HL-60/S4 (cell line): ENCODE measurements around the gene CDKN1C.

Source experiments
- in situ Hi-C: fragments of 300-500 bp; cut with MboI; formaldehyde crosslinking; loops from 2 replicates; pipeline ENCODE4 v1.14.3; 2022; ENCODE audit warnings: low sequenced_read_pairs

CDKN1C gene

DNA sequence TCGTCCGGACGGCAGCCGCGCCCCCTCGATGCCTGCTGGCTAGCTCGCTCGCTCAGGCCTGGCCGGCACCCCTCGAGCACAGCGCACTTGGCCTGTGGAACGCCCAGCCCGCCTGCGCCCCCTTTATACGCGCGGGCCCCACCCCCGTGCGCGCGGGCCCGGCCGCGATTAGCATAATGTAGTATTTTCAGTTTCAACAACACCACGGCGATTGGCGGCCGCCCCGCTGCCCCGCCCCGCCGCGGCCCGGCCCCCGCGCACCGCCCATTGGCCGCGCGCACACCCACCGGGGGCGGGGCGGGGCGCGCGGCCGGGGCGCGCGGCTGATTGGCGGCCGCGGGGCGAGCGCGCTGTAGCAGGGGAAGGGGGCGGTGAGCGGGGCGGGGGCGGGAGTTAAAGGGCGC is at the start of gene CDKN1C:
Gene CDKN1C, minus strand, starts transcription at position 98 of the 404 bp plus-strand sequence. CDS start 319 bp downstream, outside the sequence.
- in situ Hi-C loops, result loop anchor here (25.0 kb wide), 1 partner anchor 698 kb away; no protein-coding TSS in a partner anchor

DNA sequence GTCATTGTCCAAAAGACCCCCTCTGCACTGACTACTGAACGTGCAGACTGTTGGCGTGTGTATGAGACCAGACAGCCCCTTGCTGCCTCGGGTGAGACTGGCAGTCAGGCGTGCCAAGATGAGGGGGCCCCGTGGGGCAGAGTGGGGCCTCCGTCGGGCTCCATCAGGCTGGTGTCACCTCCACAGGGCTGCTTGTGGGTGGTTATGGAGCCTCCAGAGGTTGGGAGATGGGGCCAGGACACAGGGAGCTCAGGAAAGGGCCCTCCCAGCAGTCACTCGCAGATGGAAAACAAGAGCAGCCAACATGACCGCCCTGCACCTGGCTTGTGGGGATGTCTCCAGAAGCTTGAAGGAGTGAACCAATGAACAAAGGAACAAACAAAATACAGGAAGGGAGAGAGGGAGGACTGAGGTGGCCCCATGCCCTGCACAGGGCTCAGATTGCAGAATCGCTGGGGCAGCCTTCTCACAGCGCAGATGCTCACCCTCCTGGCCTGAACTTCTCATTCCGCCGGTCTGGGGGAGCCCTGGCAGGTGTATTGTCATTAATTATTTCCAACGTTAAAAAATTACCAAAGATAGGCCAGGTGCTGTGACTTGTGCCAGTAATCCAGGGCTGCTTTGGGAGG is 49.1 kb upstream of the CDKN1C start:
- in situ Hi-C loops, result no loop called here

DNA sequence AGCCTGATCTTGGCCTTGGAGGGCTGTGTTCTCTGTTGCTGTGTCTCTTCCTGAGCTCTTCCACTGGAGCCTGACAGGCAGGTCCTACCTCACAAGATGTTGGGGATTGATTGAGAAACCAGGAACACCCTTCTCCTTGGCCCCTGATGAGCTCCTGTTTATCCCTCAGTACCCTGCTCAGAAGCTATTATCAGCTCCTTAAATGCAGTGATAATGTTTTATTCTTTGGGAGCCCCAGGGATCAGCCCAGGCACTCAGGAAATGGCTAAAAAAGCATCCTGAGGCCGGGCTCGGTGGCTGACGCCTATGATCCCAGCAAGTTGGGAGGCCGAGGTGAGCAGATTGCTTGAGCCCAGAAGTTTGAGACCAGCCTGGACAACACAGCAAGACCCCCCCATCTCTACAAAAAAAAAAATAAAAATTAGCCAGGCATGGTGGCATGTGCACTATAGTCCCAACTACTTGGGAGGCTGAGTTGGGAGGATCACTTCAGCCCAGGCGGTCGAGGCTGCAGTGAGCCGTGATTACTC is 48.5 kb upstream of the CDKN1C start:
- in situ Hi-C loops, result no loop called here

DNA sequence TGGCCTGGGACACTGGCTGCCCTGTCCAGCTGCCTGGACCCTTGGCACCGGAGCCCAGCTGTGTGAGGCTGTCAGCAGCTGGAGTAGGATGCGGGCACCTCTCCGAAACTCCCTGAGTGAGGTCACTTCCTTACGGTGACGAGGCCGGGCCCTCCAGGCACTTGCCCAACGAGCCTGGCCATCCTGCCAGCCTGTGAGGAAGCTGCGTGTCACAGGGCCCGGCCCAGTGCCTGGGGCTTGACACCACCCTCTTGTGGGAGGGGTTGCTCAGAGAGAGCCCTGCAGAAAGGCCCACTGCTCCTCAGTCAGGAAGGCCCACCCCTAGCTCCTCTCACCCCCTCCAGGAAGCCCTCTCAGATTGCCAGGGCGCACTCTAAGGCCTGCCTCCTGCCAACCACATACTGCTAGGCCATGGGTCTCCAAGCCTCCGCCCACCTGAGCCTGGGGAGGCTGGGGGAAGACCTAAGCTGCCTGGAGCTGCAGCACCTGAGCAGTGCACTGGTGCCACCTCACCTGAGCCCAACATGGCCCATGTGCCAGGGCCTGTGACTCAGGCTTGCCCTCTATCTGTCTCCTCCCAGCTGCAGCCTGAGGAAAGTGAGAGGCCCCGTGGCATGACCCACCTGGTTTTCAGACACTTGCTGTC is 47.9 kb upstream of the CDKN1C start:
- in situ Hi-C loops, result no loop called here

DNA sequence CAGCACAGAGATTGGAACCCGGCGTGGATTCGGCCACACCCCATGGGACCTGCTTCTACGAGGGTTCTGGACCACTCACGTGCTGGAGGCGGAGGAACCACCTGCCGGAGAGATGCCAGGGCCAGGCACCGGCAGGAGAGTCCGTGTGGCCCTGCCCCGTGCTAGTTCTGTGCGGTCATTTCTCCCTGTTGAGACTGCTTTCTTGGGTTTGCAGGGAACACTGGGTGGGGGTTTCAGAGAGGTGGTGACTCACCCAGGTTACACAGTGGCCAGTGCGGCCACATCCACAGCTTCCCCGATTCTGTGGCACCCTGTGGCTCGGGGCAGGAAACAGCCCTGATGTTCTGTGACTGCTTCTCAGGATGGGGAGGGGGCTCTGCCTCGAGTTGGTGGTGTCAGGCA is 47.3 kb upstream of the CDKN1C start:
- in situ Hi-C loops, result no loop called here

DNA sequence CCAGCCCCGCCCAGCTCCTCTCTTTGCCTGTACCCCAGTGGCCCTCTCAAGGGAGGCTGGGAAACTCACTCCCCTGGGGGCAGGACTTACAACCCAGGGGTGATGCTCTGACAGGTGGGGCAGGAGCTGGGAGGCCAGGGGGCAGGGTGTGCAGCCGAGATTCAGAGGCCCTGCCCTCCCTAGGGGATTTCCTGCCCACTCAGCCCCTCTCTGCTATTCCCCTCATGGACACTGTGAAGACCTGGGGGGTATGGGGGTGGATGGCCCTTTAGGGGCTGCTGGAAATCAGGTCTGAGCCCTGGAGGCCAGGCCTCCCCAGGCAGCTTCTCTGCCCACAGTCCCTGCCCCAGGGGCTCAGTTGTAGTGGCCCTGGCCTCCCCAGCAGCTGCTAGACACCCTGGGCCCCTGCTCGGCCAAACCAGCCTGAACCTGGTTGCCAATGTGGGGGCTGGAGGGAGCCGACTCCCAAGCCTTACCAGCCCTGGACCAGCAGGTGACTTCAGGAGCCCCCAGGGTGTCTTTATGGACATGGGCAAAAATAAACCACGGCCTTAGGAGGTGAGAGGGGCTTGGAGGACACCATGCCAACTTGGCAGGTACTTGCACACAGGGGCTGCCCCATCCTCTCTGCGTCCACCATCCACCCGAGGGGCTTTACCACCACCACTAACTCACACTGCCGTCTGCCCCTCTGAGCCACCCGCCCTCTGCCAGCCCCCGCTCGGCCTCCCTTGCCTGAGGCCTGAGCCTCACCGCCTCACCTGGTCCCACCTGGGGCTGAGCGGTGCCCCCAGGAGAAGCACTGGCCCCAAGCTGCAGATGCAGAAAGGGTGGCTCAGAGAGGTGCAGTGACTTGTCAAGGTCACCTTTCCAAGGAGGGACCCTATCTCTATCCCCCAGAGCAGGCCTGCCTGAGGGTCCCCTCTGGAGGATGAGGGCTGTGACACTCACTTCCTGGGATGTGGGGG is 46.5 kb upstream of the CDKN1C start:
- in situ Hi-C loops, result no loop called here

DNA sequence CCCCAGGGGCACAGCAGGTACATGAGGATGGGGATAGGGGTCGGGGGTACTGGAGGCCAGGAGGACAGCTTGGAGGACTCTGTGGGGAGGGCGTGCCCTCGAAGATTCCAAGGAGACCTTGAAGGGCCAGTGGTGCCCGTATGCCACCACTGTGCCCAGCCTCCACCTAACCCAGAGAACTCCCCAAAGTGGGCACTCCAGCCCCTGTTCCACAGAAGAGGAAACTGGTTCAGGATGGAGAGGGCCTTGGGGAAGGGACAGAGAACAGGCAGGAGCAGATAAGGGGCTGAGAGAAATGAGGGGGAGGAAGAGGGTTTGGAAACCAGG is 45.8 kb upstream of the CDKN1C start:
- in situ Hi-C loops, result no loop called here

DNA sequence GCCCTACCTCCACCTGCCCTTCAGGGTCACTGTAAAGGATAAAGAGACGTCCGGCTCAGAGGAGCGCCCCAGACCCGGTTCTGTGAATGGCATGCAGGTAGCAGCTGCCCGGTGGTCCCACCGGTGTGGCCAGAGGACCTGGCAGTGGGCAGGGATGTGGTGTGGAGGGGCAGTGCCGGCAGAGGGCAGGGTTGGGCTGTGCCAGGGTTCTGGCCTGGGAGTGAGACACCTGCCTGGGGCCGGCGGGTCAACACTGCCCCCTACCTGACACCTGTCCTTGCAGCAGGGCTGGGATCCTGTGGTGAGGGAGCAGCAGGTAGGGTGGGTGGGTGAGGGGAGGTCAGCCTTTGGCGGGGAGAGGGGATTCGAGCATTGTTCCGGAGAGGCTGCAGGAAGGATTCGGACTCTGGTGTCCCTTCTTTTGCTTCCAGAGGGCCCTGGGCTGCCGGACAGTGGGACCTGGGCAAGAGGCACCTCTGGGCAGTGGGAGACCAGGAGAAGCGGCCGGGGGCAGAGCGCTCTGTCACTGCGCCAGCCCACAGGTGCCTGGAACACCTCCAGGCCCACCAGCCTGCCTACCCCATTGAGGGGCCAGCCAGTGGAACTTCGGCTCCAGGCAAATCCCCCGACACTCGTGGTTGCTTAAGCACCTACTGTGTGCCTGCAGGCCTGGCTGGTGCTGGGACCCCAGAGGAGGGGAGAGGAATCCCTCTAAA is 45.3 kb upstream of the CDKN1C start:
- in situ Hi-C loops, result no loop called here

DNA sequence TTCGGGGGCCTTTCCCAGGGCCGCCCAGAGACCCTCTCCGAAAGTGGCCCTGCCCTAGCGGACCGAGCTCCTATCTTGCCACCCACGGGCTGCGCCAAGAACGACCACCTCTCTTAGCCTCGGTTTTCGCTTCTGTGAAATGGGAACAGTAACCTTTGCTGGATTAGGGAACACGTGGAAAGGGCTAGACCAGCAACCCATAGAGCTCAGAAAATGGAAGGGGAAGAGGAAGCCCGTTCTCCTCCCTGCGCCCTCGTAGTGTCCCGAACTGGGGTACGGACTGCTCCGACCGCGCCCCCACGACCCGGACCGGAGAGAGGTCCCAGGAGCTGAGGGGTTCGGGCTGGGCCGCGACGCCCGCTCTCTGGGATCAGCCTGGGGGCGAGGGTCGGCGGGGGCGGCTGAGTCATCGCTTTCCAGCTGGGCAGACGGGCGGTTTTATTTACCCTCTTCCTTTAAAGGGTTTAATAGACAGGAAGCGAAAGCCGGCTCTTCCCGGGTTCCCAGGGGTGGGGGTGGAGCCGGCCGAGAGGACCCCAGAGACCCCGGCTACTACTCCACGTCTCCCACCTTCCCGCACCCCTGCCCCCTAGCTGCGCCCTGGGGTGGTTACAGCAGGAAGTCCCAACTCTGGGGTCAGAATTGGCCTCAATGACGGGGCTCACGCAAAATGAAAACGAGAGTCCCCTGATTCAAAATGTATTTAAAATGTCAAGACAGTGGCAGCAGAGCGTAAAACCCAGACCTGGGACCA is 44.6 kb upstream of the CDKN1C start:
- in situ Hi-C loops, result no loop called here

DNA sequence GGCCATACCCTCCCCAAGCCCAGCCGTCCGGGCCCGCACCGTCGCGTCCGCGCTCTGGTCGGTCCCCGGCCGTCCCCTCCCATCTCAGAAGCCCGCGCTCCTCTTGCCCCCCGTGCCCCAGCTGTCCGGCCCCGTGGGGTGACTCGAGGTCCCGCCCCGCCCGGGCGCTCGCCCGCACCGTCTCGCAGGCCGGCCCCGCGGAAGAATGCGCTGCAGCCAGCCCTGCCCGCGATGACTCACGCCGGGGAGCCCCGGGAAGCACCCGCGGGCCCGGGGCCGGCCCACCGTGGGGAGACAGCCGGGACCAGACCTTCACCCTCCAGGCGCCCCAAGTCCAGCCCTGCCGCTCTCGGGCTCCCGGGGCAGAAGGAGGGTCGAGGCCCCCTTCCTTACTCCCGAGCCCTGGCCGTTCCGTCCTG is 44.0 kb upstream of the CDKN1C start:
- in situ Hi-C loops, result no loop called here

DNA sequence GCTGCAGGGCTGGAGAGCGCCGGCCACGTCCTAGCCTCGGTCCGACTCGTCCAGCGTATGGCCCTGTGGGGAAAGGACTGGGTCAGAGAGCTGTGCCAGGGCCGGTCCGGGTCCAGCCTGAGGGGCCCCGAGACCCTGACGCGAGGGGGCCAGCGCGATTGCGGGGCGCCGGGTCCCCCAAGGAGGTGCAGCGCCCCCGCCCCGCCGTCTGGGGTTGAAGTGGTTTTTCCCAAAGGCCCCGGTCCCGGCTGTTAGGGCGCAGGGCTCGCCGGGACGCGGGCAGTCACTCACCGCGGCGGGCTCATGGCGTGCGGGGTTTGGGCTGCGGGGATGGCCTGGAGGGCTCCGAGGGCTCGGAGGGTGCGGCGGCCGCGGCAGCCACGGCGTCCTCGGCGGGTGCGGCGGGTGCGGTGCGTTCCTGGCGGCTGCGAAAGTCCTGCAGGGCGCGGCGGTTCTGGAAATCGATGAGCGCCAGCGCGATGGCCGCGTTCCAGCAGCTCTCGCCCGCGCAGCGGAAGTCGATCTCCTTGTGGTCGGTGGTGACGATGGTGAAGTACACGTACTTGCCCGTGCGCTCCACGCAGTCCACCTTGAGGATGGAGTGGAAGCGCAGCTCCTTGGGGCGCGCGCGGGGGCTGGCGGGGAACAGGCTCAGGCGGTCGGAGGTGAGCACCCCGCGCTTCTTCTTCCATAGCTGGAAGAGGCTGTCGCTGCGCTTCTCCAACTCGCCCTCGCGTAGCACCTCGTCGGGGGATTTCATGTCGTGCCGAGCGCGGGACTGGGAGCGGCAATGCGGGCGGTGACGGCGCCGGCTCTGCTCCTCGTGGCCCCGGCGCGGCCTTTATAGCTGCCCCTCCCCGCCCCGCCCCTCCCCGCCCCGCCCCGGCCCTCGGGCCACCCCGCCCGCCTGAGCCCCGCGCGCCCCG is 43.3 kb upstream of the CDKN1C start, which contains the start of gene PHLDA2:
Gene PHLDA2, minus strand, starts transcription at position 816 of the 926 bp plus-strand sequence. Its CDS starts 56 bp downstream, at position 760.
- in situ Hi-C loops, result no loop called here

DNA sequence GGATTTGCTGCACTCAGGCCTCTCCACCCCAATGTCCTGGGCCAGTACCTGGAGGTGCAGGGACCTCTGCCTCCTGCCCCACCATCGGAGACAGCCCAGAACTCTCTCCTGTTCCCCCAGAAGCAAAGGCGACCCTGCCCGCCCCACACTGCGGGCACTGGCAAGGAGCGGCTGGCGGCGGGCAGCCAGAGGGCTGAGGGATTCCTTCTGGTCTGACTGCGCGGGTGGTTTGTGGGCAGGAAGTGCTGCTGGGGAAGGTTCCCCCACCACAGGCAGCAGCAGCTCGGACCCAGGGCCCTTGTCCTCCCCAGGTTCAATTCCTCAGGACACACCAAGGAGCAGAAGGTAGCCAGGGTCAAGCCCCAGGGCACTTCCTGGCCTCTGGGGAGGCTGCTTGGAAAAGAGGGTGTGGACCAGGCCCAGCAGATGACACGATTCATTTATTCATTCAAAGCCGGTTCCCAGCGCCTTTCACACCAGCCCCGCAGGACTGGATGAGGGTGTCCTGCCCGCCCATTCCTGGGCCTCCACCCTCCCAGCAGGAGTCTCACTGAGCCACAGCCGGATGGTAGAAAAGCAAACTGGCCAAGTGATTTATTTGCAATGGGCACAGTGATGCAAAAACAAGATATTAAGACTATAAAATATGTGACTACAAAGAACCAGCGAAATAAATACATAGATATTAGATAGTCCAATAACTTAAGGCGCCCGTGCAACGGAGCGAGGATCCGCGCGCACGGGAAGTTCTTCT is 42.5 kb upstream of the CDKN1C start:
- in situ Hi-C loops, result no loop called here

DNA sequence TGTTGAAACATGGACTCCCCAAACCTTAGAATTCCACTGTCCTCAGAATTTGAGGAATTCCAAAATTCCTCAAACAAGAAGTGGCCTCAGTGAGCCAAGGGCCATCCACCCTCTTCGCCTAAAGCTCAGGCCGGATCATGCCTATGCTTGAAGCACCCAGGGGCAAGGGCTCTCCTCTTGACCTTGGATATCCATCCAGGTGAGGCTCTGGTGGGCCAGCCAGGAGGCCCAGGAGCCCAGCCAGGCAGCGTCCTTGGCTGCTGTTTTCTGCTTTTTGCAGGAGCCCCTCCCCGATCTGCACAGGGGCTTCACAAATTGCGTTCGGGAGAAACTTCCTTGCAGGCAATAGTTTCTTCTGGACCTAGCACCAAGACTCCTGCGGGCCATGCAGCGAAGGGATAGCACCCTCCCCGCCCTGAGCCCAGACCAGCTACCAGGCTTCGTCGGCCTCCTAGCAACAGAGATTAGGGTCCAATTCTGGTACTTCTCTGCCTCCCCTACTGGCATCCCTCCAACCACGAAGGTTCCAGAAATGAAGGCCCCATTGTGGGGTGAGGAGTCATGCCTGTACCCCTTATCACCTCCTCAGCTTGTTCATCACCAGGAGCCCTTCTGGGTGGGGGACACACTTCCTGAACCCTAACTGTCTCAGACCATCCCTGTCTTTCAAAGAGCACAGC is 41.7 kb upstream of the CDKN1C start:
- in situ Hi-C loops, result no loop called here

DNA sequence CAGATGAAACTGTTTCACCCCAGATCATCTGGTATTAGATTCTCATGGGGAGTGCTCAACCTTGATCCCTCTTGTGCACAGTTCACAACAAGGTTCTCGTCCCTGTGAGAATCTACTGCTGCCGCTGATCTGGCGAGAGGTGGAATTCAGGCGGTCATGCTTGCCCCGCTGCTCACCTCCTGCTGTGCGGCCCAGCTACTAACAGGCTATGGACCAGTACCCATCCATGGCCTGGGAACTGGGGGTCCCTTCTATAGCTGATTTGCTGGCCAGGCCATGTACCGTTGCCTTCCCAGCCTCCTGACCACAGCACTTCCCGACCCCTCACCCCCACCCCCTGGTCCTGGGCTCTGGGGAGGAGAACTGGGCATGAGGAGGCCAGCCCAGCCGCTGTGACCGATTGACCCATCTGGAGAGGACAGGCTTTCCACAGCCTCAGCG is 41.1 kb upstream of the CDKN1C start:
- in situ Hi-C loops, result no loop called here

DNA sequence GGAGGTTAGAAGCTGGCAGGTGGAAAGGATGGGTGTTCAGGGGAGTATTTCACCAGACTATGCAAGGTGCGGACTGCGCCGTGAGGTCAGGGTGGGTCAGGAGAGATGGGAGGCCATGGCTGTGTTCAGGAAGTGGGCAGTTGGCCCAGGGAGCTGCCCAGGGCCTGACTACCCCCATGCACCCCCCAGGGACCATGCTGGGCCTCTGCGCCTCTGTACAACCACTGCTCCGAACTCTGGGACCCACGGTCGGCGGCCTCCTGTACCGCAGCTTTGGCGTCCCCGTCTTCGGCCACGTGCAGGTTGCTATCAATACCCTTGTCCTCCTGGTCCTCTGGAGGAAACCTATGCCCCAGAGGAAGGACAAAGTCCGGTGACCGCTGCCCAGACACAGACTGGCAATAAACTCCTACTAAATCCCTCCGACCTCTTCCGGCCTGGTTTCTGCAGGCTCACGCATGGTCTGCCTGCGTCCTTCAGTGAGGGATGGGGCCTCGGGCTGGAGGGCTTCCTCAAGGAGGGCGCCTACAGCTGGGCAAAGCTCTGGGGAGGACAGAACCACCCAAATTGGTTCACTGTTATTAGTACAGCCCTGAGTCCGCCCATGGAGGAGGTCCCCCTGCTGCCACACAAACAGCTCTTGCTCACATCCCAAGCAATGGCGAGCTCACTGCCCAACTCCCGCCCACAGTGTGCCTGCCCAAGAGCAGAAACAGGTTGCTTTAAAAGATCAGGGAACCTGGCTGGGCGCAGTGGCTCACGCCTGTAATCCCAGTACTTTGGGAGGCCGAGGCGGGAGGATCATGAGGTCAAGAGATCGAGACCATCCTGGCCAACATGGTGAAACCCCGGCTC is 39.5 kb upstream of the CDKN1C start:
- in situ Hi-C loops, result no loop called here

DNA sequence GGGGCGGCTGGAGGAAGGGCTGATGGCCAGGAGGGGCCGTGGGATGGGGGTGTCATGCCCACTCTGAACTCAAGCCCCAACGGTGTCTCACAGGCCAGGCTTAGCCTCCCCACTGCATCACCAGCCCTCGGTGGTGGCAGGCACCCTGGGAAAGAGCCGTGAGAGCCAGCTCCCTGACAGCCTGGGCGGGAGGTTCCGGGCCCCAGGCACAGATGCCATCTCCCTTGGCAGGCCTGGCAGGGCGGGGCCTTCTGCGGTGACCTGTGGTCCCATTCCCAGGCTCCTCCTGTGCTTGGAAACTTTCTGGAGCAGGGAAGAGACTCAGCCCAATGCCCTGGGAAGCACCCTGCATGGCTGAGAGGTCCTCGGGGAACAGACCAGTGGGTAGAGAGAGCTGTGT is 38.8 kb upstream of the CDKN1C start:
- in situ Hi-C loops, result no loop called here
